ENCODE data around the gene CD4. TPM values are rescaled to one million over a fixed set of nuclear protein-coding genes. Genes with fewer than 3 reads are reported as not detected.
"Not testable (repeated sequence)": the region's sequence is repeated elsewhere in the genome, so short reads cannot be mapped to it uniquely, and the experiment has no call there.

The CD4 gene
- total and polyA plus RNA-seq, 2 donors (not counting 1 experiment from before 2014, with no cell fraction given): 27.2 to 152 TPM

DNA sequence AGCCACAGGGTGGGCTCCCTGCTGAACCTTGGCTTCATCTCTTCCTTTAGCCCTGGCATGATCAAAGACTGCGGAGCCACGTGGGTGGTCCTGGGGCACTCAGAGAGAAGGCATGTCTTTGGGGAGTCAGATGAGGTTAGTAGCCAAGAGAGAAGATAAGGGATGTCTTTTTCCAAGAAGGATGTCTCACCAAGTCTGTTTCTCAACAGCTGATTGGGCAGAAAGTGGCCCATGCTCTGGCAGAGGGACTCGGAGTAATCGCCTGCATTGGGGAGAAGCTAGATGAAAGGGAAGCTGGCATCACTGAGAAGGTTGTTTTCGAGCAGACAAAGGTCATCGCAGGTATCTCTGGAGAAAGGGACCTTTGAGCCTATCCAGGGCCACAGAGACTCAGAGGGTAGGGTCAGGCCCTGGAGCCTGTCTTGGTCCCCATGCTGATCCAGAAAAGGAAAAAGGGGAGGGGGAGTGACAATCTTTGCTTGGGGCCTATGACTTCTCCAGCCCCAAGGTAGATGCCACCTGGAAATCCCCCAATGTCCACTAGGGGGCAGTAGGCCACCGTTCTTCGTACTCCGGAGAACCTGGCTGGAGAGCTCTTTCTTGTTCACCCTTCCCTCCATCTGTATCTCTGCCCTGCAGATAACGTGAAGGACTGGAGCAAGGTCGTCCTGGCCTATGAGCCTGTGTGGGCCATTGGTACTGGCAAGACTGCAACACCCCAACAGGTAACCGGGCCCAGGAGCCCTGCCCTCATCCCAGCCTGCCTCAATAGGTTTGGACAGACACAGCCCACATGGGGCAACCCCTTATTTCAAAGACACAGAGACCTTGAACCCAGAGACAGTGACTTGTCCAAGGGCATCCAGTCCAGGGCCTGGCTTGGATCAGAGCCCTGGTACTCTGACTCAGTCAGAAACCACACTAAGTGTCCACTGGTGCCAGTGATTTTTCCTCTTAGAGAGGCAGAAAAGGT lies 80.0 kb downstream of the CD4 start:
- Histone ChIP-seq H3K27ac (ENCODE audit: insufficient read depth, low read length) (peak overlapping the region; percentile 84), H3K4me1 (ENCODE audit: control insufficient read depth, extremely low read depth, insufficient read depth, low read length) (peaks cover 31% of the 10 kb centered on the region), H3K4me2 (ENCODE audit: extremely low read depth, insufficient read depth, low read length) (peak overlapping the region; percentile 96), H2AFZ (ENCODE audit: low read length) (no peak overlapping the region), H4K20me1 (ENCODE audit: control insufficient read depth, extremely low read depth, insufficient read depth, low read length) (peaks cover 4% of the 10 kb centered on the region), H3K4me3 (replicated peaks in 1 of 4; ENCODE audit: control extremely low read depth in 1 of 4, insufficient read depth in 1 of 4, low read depth in 3 of 4, low read length in 4 of 4) (peak overlapping the region; percentile 89 to 94 (median 92)), H3K9ac (ENCODE audit: insufficient read depth, low read length) (no peak overlapping the region), H3K9me3 (ENCODE audit: control insufficient read depth, insufficient read depth, low read depth, low read length) (no peaks in the 10 kb centered on the region), H3K27me3 (ENCODE audit: control insufficient read depth, insufficient read depth, low read length) (no peaks in the 10 kb centered on the region), H3K36me3 (ENCODE audit: control insufficient read depth, insufficient read depth, low read length) (peaks cover 22% of the 10 kb centered on the region), H3K79me2 (ENCODE audit: control insufficient read depth, insufficient read depth, low read length) (peaks cover 43% of the 10 kb centered on the region)
- peak; percentile 54 to 77 for DNase-seq (ENCODE audit: low read depth in 2 of 2)
- TF ChIP-seq EZH2 (IDR thresholded peaks at IDR 0.05; ENCODE audit: low read length, missing control alignments) (no peak), CTCF (conservative IDR thresholded peaks at IDR 0.05 in 1 of 2, IDR thresholded peaks at IDR 0.05 in 1 of 2; ENCODE audit: low read depth in 1 of 2, low read length in 2 of 2) (peak; percentile 89 to 90)

DNA sequence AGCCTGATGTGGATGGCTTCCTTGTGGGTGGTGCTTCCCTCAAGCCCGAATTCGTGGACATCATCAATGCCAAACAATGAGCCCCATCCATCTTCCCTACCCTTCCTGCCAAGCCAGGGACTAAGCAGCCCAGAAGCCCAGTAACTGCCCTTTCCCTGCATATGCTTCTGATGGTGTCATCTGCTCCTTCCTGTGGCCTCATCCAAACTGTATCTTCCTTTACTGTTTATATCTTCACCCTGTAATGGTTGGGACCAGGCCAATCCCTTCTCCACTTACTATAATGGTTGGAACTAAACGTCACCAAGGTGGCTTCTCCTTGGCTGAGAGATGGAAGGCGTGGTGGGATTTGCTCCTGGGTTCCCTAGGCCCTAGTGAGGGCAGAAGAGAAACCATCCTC lies 81.0 kb downstream of the CD4 start:
- not testable (repeated sequence) for DNase-seq (ENCODE audit: low read depth in 2 of 2); H3K4me2 ChIP-seq (ENCODE audit: extremely low read depth, insufficient read depth, low read length); H3K9ac ChIP-seq (ENCODE audit: insufficient read depth, low read length); H3K4me3 ChIP-seq (replicated peaks in 1 of 4; ENCODE audit: control extremely low read depth in 1 of 4, insufficient read depth in 1 of 4, low read depth in 3 of 4, low read length in 4 of 4); H3K9me3 ChIP-seq (ENCODE audit: control insufficient read depth, insufficient read depth, low read depth, low read length); H4K20me1 ChIP-seq (ENCODE audit: control insufficient read depth, extremely low read depth, insufficient read depth, low read length); H3K27me3 ChIP-seq (ENCODE audit: control insufficient read depth, insufficient read depth, low read length); H2AFZ ChIP-seq (ENCODE audit: low read length)
- Histone ChIP-seq H3K4me1 (ENCODE audit: control insufficient read depth, extremely low read depth, insufficient read depth, low read length) (peaks cover 31% of the 10 kb centered on the region), H3K27ac (ENCODE audit: insufficient read depth, low read length) (peak overlapping the region; percentile 65), H3K79me2 (ENCODE audit: control insufficient read depth, insufficient read depth, low read length) (peaks cover 43% of the 10 kb centered on the region), H3K36me3 (ENCODE audit: control insufficient read depth, insufficient read depth, low read length) (peaks cover 22% of the 10 kb centered on the region)

Other genes starting within 250 kb of the CD4 start
- gene IFFO1, start 233.5 kb upstream of the CD4 start, total RNA-seq: 8.2 and 16.8 TPM in 2 replicates
- 21.7 and 26.9 TPM in 2 replicates for gene IFFO1, start 233.5 kb upstream of the CD4 start, polyA plus RNA-seq
- 11.7 and 13.9 TPM in 2 replicates for gene NOP2, start 221.2 kb upstream of the CD4 start, total RNA-seq
- gene NOP2, start 221.2 kb upstream of the CD4 start, polyA plus RNA-seq: 26.1 and 47.8 TPM in 2 replicates
- gene CHD4, start 182.1 kb upstream of the CD4 start, total RNA-seq: 241 and 256 TPM in 2 replicates
- 76.1 and 96.0 TPM in 2 replicates for gene CHD4, start 182.1 kb upstream of the CD4 start, polyA plus RNA-seq
- not detected in 2 replicates for gene LPAR5, start 153.6 kb upstream of the CD4 start, total RNA-seq
- 0.02 and 0.07 TPM in 2 replicates for gene LPAR5, start 153.6 kb upstream of the CD4 start, polyA plus RNA-seq
- under 0.01 and 0.33 TPM in 2 replicates for gene ACRBP, start 142.1 kb upstream of the CD4 start, total RNA-seq
- gene ACRBP, start 142.1 kb upstream of the CD4 start, polyA plus RNA-seq: 0.50 and 0.72 TPM in 2 replicates
- gene ING4, start 126.4 kb upstream of the CD4 start, total RNA-seq: 30.3 and 36.0 TPM in 2 replicates
- 31.1 and 47.1 TPM in 2 replicates for gene ING4, start 126.4 kb upstream of the CD4 start, polyA plus RNA-seq
- 9.8 and 12.2 TPM in 2 replicates for gene ZNF384, start 100.2 kb upstream of the CD4 start, total RNA-seq
- gene ZNF384, start 100.2 kb upstream of the CD4 start, polyA plus RNA-seq: 34.8 and 49.6 TPM in 2 replicates
- under 0.01 and 0.17 TPM in 2 replicates for gene PIANP, start 88.7 kb upstream of the CD4 start, total RNA-seq
- gene PIANP, start 88.7 kb upstream of the CD4 start, polyA plus RNA-seq: 0.49 and 0.87 TPM in 2 replicates
- gene COPS7A, start 65.5 kb upstream of the CD4 start, total RNA-seq: 67.0 and 79.1 TPM in 2 replicates
- gene COPS7A, start 65.5 kb upstream of the CD4 start, polyA plus RNA-seq: 114 and 138 TPM in 2 replicates
- gene MLF2, start 36.4 kb upstream of the CD4 start, total RNA-seq: 88.6 and 106 TPM in 2 replicates
- 287 and 289 TPM in 2 replicates for gene MLF2, start 36.4 kb upstream of the CD4 start, polyA plus RNA-seq
- 29.5 and 63.6 TPM in 2 replicates for gene PTMS, start 23.2 kb upstream of the CD4 start, total RNA-seq
- 269 and 312 TPM in 2 replicates for gene PTMS, start 23.2 kb upstream of the CD4 start, polyA plus RNA-seq
- 0.17 and 0.26 TPM in 2 replicates for gene LAG3, start 17.0 kb upstream of the CD4 start, total RNA-seq
- 0.09 and 0.17 TPM in 2 replicates for gene LAG3, start 17.0 kb upstream of the CD4 start, polyA plus RNA-seq
- gene GPR162, start 32.3 kb downstream of the CD4 start, total RNA-seq: 11.1 and 11.8 TPM in 2 replicates
- 3.3 and 5.6 TPM in 2 replicates for gene GPR162, start 32.3 kb downstream of the CD4 start, polyA plus RNA-seq
- 72.4 and 96.3 TPM in 2 replicates for gene P3H3, start 38.9 kb downstream of the CD4 start, total RNA-seq
- 39.8 and 44.0 TPM in 2 replicates for gene P3H3, start 38.9 kb downstream of the CD4 start, polyA plus RNA-seq
- gene GNB3, start 51.4 kb downstream of the CD4 start, total RNA-seq: 1.3 and 1.7 TPM in 2 replicates
- gene GNB3, start 51.4 kb downstream of the CD4 start, polyA plus RNA-seq: 2.7 and 3.7 TPM in 2 replicates
- gene CDCA3, start 61.8 kb downstream of the CD4 start, total RNA-seq: 1.5 and 9.1 TPM in 2 replicates
- gene CDCA3, start 61.8 kb downstream of the CD4 start, polyA plus RNA-seq: 9.4 and 56.9 TPM in 2 replicates
- gene USP5, start 62.6 kb downstream of the CD4 start, total RNA-seq: 53.4 and 69.9 TPM in 2 replicates
- gene USP5, start 62.6 kb downstream of the CD4 start, polyA plus RNA-seq: 42.2 and 66.3 TPM in 2 replicates
- gene TPI1, start 78.0 kb downstream of the CD4 start, total RNA-seq: 906 and 934 TPM in 2 replicates
- 1,617 and 1,654 TPM in 2 replicates for gene TPI1, start 78.0 kb downstream of the CD4 start, polyA plus RNA-seq
- 12.7 and 12.8 TPM in 2 replicates for gene SPSB2, start 83.8 kb downstream of the CD4 start, total RNA-seq
- 1.8 and 2.5 TPM in 2 replicates for gene SPSB2, start 83.8 kb downstream of the CD4 start, polyA plus RNA-seq
- 9.6 and 14.9 TPM in 2 replicates for gene LRRC23, start 115.3 kb downstream of the CD4 start, total RNA-seq
- gene LRRC23, start 115.3 kb downstream of the CD4 start, polyA plus RNA-seq: 5.6 and 6.4 TPM in 2 replicates
- gene ENO2, start 125.1 kb downstream of the CD4 start, total RNA-seq: 20.3 TPM in 2 replicates
- 29.4 and 43.0 TPM in 2 replicates for gene ENO2, start 125.1 kb downstream of the CD4 start, polyA plus RNA-seq
- gene ATN1, start 138.4 kb downstream of the CD4 start, total RNA-seq: 8.2 and 21.5 TPM in 2 replicates
- 9.4 and 14.5 TPM in 2 replicates for gene ATN1, start 138.4 kb downstream of the CD4 start, polyA plus RNA-seq
- gene RNU7-1, start 154.3 kb downstream of the CD4 start, total RNA-seq: not detected in 2 replicates
- gene RNU7-1, start 154.3 kb downstream of the CD4 start, polyA plus RNA-seq: not detected in 2 replicates
- 107 and 177 TPM in 2 replicates for gene C12orf57, start 154.5 kb downstream of the CD4 start, total RNA-seq
- gene C12orf57, start 154.5 kb downstream of the CD4 start, polyA plus RNA-seq: 172 and 220 TPM in 2 replicates
- 0.26 TPM in 1 of 2 replicates, not detected in the other for gene PTPN6, start 161.8 kb downstream of the CD4 start, total RNA-seq
- 0.06 TPM in 1 of 2 replicates, not detected in the other for gene PTPN6, start 161.8 kb downstream of the CD4 start, polyA plus RNA-seq
- gene PHB2, start 181.1 kb downstream of the CD4 start, total RNA-seq: 112 and 169 TPM in 2 replicates
- gene PHB2, start 181.1 kb downstream of the CD4 start, polyA plus RNA-seq: 193 and 266 TPM in 2 replicates
- gene EMG1, start 181.4 kb downstream of the CD4 start, total RNA-seq: 27.4 and 31.6 TPM in 2 replicates
- 33.4 and 46.4 TPM in 2 replicates for gene EMG1, start 181.4 kb downstream of the CD4 start, polyA plus RNA-seq
- 10.0 and 11.4 TPM in 2 replicates for gene LPCAT3, start 228.9 kb downstream of the CD4 start, total RNA-seq
- 48.5 and 54.0 TPM in 2 replicates for gene LPCAT3, start 228.9 kb downstream of the CD4 start, polyA plus RNA-seq

Measured in fibroblast of lung (primary cell).